Neural progenitor cell (in vitro differentiated cells): ENCODE data around the gene ZIC1. TPM values are rescaled to one million over a fixed set of nuclear protein-coding genes. Genes with fewer than 3 reads are reported as not detected.

Source experiments
- DNase-seq: peaks from one replicate; pipeline ENCODE4 v3.0.0-alpha.2; 2016; ENCODE audit warnings: low spot score
- H2AFZ ChIP-seq: fragments of 200-600 bp; sonication (generic); replicated peaks from 2 replicates; pipeline ENCODE4 v1.6.1; 2016; ENCODE audit warnings: antibody characterized with exemption
- H3F3A ChIP-seq: fragments of 200-600 bp; sonication (generic); 2 replicates; pipeline ENCODE4 v1.6.1; 2016; ENCODE audit warnings: antibody characterized with exemption, low read depth
- H3K27ac ChIP-seq: fragments of 200-600 bp; sonication (generic); 2 replicates; pipeline ENCODE4 v1.5.1; 2016; ENCODE audit warnings: mild to moderate bottlenecking
- H3K27me3 ChIP-seq: fragments of 200-600 bp; sonication (generic); 2 replicates; pipeline ENCODE4 v1.6.1; 2016; ENCODE audit warnings: mild to moderate bottlenecking, moderate library complexity
- H3K36me3 ChIP-seq: fragments of 200-600 bp; sonication (generic); 2 replicates; pipeline ENCODE4 v1.5.1; 2016
- H3K4me1 ChIP-seq: fragments of 200-600 bp; sonication (generic); 2 replicates; pipeline ENCODE4 v1.6.1; 2016; ENCODE audit warnings: mixed run types
- H3K4me2 ChIP-seq: fragments of 200-600 bp; sonication (generic); 2 replicates; pipeline ENCODE4 v1.6.1; 2016
- H3K4me3 ChIP-seq: fragments of 200-600 bp; sonication (generic); 2 replicates; pipeline ENCODE4 v1.5.1; 2016
- H3K79me2 ChIP-seq: fragments of 200-600 bp; sonication (generic); 2 replicates; pipeline ENCODE4 v1.6.1; 2016; ENCODE audit warnings: low read depth
- H3K9ac ChIP-seq: fragments of 200-600 bp; sonication (generic); 2 replicates; pipeline ENCODE4 v1.6.1; 2016
- H3K9me3 ChIP-seq: fragments of 200-600 bp; sonication (generic); 2 replicates; pipeline ENCODE4 v1.5.1; 2016; ENCODE audit warnings: low read depth
- H4K20me1 ChIP-seq: fragments of 200-600 bp; sonication (generic); 2 replicates; pipeline ENCODE4 v1.6.1; 2016; ENCODE audit warnings: low read depth
- H3K27ac Mint-ChIP-seq: 3 replicates; pipeline ENCODE4 v1.8.0; 2021; ENCODE audit warnings: mixed read lengths
- H3K27me3 Mint-ChIP-seq: 2 replicates; pipeline ENCODE4 v1.8.0; 2022; ENCODE audit warnings: low read depth, mild to moderate bottlenecking, inconsistent platforms, moderate library complexity, mixed read lengths; ENCODE audit not compliant: insufficient read depth
- H3K36me3 Mint-ChIP-seq: 3 replicates; pipeline ENCODE4 v1.8.0; 2021; ENCODE audit warnings: mixed read lengths
- H3K4me1 Mint-ChIP-seq: 3 replicates; pipeline ENCODE4 v1.8.0; 2021; ENCODE audit warnings: mixed read lengths
- H3K4me3 Mint-ChIP-seq: 3 replicates; pipeline ENCODE4 v1.8.0; 2021; ENCODE audit warnings: mild to moderate bottlenecking, moderate library complexity, mixed read lengths
- H3K9me3 Mint-ChIP-seq: 3 replicates; pipeline ENCODE4 v1.8.0; 2020; ENCODE audit warnings: mixed read lengths
- EZH2 ChIP-seq: fragments of 200-600 bp; sonication (generic); IDR thresholded peaks from 2 replicates; pipeline ENCODE4 v1.6.1; 2017; ENCODE audit warnings: antibody characterized with exemption, mild to moderate bottlenecking, moderate library complexity
- EZH2phosphoT487 ChIP-seq: fragments of 200-600 bp; sonication (generic); IDR thresholded peaks from 2 replicates; pipeline ENCODE4 v1.6.1; 2017; ENCODE audit warnings: antibody characterized with exemption
- total RNA-seq: library from RNA; depleted of rRNA; stranded (reverse); fragments of >200 nt; gene quantifications from 2 replicates; pipeline ENCODE4 v1.2.3, GENCODE V29; 2015; ENCODE audit warnings: low replicate concordance
- TF ChIP-seq, protein P1 (sequence below): fragments of 200-600 bp; sonication (generic); IDR thresholded peaks from 2 replicates; pipeline ENCODE4 v1.5.1; 2017; ENCODE audit warnings: antibody characterized with exemption, mild to moderate bottlenecking

The ZIC1 gene
- total RNA-seq, 1 donor from 2014 or later: 0.56 TPM

DNA sequence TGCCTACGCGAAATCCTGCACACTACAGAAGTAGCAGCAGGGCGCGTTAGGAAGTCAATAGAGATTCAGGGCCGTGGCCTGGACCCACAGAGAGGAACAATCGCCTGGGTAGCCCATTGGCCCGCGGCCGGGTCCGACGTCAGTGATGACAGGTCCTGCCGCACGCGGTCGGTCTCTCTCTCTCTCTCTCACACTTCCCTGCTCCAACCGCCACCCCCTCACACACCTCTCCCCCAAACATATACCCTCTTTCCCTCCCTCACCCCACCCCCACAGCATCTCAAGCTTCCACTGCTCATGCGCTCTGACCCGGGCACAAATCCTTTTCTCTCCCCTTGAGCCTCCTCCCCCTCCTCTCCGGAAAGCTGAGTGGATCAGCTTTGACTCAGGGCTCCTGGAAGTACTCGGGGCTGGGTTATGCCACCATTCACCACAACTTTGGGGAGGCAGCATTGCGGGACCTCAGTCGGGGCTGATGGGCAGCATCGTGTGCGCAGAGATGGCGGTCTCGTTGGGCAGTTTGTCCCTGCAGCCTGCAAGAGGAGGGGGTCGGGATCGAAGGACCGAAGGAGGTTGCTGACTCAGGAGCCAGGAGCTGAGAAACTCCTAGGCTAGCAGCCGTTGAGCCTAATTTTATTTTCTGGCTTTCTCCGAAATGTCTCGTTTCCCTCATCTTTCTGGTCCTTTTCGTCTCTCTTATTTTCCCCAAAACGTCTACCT is 11.8 kb upstream of the ZIC1 start:
- no peaks in the 10 kb centered on the region for H3K36me3 ChIP-seq
- peak overlapping the region; percentile 61 for H2AFZ ChIP-seq
- peaks cover 12% of the 10 kb centered on the region for H3K9me3 Mint-ChIP-seq
- H3K27ac Mint-ChIP-seq: peak overlapping the region; percentile 100
- peaks cover 50% of the 10 kb centered on the region for H3F3A ChIP-seq
- H3K4me2 ChIP-seq: peak overlapping the region; percentile 75
- H3K4me1 ChIP-seq: peaks cover 46% of the 10 kb centered on the region
- no peaks in the 10 kb centered on the region for H3K79me2 ChIP-seq
- TF ChIP-seq, protein P1, sequence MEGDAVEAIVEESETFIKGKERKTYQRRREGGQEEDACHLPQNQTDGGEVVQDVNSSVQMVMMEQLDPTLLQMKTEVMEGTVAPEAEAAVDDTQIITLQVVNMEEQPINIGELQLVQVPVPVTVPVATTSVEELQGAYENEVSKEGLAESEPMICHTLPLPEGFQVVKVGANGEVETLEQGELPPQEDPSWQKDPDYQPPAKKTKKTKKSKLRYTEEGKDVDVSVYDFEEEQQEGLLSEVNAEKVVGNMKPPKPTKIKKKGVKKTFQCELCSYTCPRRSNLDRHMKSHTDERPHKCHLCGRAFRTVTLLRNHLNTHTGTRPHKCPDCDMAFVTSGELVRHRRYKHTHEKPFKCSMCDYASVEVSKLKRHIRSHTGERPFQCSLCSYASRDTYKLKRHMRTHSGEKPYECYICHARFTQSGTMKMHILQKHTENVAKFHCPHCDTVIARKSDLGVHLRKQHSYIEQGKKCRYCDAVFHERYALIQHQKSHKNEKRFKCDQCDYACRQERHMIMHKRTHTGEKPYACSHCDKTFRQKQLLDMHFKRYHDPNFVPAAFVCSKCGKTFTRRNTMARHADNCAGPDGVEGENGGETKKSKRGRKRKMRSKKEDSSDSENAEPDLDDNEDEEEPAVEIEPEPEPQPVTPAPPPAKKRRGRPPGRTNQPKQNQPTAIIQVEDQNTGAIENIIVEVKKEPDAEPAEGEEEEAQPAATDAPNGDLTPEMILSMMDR: peak; percentile 41
- no peak for TF ChIP-seq EZH2phosphoT487
- no peak overlapping the region for H3K27ac ChIP-seq
- peaks cover 42% of the 10 kb centered on the region for H4K20me1 ChIP-seq
- no peaks in the 10 kb centered on the region for H3K9me3 ChIP-seq
- peaks cover 62% of the 10 kb centered on the region for H3K36me3 Mint-ChIP-seq
- peak; percentile 85 for DNase-seq
- peak overlapping the region; percentile 41 for H3K4me3 ChIP-seq
- no peak overlapping the region for H3K9ac ChIP-seq
- peaks cover 35% of the 10 kb centered on the region for H3K27me3 Mint-ChIP-seq
- peaks cover 77% of the 10 kb centered on the region for H3K4me1 Mint-ChIP-seq
- H3K27me3 ChIP-seq: peaks cover 100% of the 10 kb centered on the region
- H3K4me3 Mint-ChIP-seq: peak overlapping the region; percentile 91

DNA sequence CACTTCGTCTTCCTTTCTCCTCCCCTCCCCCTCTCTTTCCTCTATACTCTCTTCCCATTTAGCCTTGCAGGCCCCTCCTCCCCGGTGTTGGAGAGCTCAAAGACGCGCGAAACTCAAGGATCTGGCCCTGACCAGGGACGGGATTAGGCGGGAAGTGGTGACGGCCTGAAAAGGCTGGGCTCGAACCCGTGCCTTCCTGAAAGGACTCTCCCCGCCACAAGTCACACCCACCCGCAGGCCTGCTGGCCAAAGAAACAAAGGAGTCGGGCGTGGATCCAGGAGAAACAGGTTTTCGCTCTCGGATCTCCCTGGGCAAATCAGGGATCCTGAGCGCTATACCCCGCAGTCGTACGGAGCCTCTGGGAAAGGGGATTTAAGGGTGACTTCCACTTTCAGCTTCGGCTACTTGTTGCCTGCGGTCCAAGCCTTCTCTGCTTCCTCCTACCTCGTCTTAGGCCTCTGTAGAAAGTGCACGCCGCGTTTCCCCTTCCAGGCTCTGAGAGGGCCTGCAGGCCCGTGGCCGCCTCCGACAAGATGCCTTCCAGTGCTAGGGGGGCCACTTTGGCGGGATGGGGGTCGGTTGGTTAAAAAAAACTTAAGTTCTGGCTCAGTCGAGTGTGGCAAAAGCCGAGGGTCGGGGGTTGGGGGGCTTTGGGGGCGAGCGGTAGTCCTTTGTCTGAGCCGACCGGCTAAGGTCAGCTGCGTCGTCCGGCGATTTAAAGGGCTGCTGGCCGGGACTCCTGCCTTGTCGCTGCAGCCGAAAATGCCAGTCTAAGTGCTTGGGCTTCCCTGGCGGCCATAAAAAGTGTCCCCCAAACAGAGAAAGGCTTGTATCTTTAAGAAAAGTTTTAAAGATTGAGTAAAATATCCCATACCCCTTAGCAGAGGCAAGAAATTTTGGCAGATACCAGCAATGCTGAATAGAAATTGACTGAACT is 11.0 kb upstream of the ZIC1 start:
- Mint-ChIP-seq H3K36me3 (peaks cover 60% of the 10 kb centered on the region), H3K27me3 (peaks cover 31% of the 10 kb centered on the region), H3K4me1 (peaks cover 77% of the 10 kb centered on the region), H3K9me3 (peaks cover 10% of the 10 kb centered on the region), H3K4me3 (peak overlapping the region; percentile 91), H3K27ac (peak overlapping the region; percentile 100)
- peak overlapping the region; percentile 61 for H2AFZ ChIP-seq
- no peak overlapping the region for H3K9ac ChIP-seq
- peak; percentile 64 for DNase-seq
- peaks cover 40% of the 10 kb centered on the region for H3K4me1 ChIP-seq
- peaks cover 45% of the 10 kb centered on the region for H3F3A ChIP-seq
- H3K79me2 ChIP-seq: no peaks in the 10 kb centered on the region
- no peaks in the 10 kb centered on the region for H3K36me3 ChIP-seq
- H4K20me1 ChIP-seq: peaks cover 46% of the 10 kb centered on the region
- H3K27me3 ChIP-seq: peaks cover 100% of the 10 kb centered on the region
- peak; percentile 87 for TF ChIP-seq EZH2phosphoT487
- peak; percentile 94 for TF ChIP-seq EZH2
- TF ChIP-seq, protein P1: no peak
- H3K4me3 ChIP-seq: peak overlapping the region; percentile 41
- no peak overlapping the region for H3K27ac ChIP-seq
- H3K4me2 ChIP-seq: peak overlapping the region; percentile 75
- H3K9me3 ChIP-seq: no peaks in the 10 kb centered on the region

DNA sequence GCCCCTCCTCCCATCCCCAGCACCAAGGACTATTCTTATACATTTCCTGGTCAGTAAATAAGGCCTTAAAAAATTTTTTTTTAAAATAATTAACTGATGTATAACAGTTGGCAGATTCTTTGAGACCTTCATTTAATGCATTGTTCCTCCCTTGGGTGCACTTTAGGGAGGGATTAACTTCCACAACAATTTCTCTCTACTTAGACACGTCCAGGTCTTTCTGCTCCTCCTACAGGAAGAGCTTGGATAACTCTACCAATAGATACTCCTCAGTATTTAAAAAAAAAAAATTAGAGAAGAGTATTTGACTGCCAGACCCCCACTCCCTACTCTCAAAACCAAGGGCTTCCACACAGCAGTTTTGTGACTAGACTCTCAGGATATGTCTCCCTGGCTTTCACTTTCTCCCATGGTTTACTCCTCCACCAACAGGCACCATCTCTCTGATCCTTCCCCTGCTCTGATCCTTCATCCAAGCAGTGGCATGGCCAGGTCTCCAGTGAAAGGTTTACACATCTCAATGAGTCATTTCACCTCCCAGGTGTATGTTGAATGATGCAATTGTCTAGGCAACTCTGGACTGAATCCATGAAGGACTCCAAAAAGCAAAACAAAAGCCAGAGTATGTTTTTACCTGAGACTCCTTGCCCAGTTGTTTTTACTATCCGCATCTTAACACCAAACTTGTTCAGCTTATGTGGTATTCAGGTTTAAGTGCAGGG is 10.2 kb upstream of the ZIC1 start:
- TF ChIP-seq EZH2phosphoT487 (no peak), EZH2 (peak; percentile 12)
- TF ChIP-seq, protein P1: no peak
- peaks cover 32% of the 10 kb centered on the region for H3K4me1 ChIP-seq
- peaks cover 100% of the 10 kb centered on the region for H3K27me3 ChIP-seq
- Mint-ChIP-seq H3K4me3 (peak overlapping the region; percentile 91), H3K27me3 (peaks cover 31% of the 10 kb centered on the region), H3K27ac (peak overlapping the region; percentile 100), H3K36me3 (peaks cover 61% of the 10 kb centered on the region), H3K9me3 (peaks cover 10% of the 10 kb centered on the region), H3K4me1 (peaks cover 83% of the 10 kb centered on the region)
- no peak for DNase-seq
- H3K79me2 ChIP-seq: no peaks in the 10 kb centered on the region
- no peak overlapping the region for H3K27ac ChIP-seq
- no peaks in the 10 kb centered on the region for H3K36me3 ChIP-seq
- H4K20me1 ChIP-seq: peaks cover 51% of the 10 kb centered on the region
- H3F3A ChIP-seq: peaks cover 41% of the 10 kb centered on the region
- no peak overlapping the region for H2AFZ ChIP-seq
- H3K9me3 ChIP-seq: no peaks in the 10 kb centered on the region
- no peak overlapping the region for H3K4me3 ChIP-seq
- H3K4me2 ChIP-seq: peak overlapping the region; percentile 75
- H3K9ac ChIP-seq: no peak overlapping the region
